ENCODE results near the gene RSL24D1.

The RSL24D1 gene
- 170 reads per million, percentile 90 among the genes with 10 or more reads in this experiment for total RNA-seq

- peak; percentile 95 for DNase-seq
Measured at GRCh38 chr15:55196458-55197361, at the start of gene RSL24D1. Gene RSL24D1 (minus strand): TSS chr15:55196941. CDS start chr15:55196890, 51 bp downstream.

DNA sequence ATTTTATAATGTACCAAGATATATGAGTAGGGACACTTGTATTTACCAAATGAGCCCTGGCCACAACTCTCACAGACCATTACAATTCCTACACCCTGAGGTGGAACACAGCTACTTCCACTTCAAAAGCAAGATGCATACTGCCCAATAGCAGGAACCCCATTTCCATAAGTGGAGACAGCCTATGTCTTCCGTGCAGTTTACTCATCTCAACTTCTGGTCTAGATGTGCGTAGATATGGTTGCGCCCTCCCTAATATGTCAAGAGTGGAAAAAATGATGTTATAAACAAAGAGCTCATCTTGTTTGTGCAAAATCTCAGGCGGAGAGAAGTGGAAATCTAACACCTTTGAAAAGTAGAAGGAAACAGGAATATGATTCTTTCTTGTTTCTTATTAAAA, 48.3 kb upstream of the RSL24D1 start:
- no peak for DNase-seq

DNA sequence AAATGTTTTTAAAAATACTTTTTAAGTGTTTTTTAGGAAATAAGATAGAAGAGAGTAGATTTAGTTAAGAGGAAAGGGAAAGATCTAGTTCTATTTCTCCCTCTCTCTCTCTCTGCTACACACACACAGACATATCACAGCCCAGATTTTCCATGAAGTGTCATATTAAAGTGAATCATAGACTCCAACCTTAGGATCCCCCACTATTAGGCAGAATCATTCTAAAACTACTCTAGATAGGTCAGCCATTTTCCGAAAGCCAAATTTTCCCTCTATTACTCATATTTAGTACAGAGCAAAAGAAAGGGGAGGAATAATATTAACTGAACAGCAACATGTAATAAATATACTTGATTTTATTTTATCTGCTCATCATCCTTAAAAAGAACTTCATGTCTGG, 45.1 kb upstream of the RSL24D1 start:
- DNase-seq: no peak

GRCh38 chr15:55241186-55241585, 44.4 kb upstream of the RSL24D1 start:
- no peak for DNase-seq

DNA sequence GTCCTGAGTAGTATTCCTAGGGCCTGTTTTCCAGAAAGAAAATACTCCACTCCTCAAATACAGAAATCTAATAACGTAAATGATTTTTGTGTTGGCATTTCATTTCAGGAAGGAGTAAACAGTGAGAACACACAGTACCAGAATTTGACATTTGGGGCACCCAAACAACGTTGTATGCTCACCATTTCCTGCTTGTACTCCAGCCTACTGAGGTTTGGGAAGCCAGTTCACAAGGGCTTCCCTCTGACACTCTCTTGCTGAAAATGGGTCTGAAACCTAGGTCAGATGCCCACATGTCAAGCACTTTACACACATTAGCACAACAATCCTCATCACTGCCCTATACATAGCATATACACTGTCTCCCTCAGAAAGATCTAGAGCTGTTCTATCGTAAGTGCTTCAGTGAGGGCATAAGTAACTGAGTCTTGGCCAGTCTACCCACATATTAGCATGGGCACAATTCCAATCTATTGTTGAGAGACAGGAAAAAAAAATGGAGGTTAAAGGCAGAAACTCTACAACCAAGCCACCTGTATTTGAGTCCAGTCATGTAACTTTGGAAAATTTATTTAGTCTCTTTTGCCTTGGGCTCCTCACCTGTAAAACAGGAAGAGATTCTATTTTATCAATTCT, 43.5 kb upstream of the RSL24D1 start:
- no peak for DNase-seq

DNA sequence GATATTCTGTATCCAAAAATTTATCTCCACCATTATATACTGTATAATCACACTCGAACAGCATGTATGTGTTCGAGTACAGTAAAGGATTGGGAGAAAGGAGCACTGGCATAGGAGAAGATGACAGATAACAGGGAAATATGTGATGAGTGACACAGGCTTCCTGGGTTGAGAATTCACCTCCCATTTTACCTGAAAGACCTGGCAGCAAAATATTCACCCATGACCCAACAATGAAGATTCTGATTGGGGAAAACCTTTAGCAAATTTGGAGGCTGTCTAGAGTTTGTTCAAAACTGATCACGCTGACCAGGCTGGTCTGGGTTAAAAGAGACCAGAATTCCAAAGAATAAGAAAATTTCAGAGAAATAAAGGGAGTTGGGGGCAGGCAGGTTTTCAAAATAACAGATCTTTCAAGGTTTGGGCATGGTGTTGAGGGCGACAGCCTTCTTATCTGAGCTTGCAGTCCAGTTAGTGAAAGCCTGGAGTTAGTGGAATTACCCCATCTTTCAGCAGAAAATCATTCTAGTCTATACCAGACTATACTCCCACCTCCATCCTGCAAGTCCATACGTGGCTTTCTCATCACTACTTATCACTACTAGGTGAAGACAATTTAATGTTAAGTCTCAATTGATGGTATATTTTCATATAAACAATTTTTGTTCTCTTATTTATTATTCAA, 42.8 kb upstream of the RSL24D1 start:
- DNase-seq: no peak

DNA sequence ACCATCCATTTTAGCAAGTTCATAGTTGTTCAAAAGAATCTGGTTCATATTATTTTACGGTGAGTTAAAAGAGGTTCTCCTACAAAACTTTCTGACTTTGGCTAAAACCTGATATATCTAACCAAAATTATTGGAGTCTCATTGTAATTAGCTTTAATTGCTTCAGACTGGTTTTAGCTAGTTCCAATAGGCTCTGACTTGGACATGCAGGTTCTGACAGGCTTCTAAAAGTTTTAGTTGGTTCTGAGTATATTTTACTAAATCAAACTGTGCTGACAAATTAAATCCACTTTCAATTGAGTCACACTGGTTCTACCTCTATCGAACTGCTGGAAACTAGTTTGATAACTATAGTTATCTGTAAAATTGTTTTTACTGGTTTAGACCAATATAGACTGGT, 42.1 kb upstream of the RSL24D1 start:
- no peak for DNase-seq

DNA sequence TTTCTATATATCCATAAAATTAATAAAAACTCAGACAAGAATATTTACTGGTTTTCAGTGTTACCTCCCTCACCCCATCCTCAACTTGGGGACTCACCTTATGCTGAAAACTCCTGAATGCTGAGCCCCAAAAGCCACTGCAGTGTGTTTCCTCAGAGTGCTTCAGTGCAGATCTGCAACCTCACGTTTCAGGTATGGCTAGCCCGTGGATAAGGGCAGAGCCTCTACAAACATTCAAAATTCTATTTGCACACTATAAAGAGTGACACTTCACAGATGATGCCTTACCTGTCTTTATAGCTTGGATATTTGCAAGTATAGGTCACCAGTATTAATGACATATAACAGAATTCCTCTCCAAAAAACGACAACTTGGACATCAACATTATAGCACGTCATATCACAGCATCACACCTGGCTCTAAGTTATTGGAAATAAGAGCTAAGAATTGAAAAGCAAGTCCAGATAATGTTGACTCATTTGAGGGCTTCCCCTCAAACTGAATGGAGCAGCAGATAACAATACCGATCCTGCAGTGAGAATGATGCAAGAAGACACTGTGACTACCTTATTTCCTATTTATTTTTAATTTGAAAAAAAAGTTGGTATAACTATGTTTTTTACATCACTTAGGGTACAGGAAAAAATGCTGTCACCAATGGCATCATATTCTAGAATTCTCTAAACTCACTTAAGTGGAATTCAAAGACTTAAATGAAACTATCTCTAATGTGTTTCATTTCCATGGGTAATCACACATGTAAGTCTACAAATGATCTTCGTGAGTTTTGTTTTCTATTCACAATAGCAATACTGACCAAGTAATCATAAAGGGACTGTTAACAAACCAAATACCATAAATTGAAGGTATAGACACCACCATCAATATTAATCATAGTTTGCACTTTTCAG, 40.7 kb upstream of the RSL24D1 start:
- no peak for DNase-seq

DNA sequence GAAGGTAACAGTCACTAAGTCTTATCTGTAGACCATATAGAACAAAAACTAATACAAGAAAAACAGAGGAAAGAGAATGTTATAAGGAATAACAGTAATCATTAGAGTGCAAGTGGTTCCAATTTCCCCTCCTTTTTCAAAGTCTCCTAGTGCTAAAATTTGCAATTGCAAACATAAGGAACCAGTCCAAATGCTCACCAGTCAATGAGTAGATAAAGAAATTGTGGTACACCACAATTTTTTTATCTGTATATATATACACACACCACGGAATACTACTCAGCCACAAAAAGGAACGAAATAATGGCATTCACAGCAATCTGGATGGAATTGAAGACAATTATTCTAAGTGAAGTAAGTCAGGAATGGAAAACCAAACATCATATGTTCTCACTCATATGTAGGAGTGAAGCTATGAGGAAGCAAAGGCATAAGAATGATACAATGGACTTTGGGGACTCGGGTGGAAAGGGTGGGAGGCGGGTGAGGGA, 38.9 kb upstream of the RSL24D1 start:
- no peak for DNase-seq

- no peak for DNase-seq
Measured at GRCh38 chr15:55234800-55235104, 38.0 kb upstream of the RSL24D1 start.

DNA sequence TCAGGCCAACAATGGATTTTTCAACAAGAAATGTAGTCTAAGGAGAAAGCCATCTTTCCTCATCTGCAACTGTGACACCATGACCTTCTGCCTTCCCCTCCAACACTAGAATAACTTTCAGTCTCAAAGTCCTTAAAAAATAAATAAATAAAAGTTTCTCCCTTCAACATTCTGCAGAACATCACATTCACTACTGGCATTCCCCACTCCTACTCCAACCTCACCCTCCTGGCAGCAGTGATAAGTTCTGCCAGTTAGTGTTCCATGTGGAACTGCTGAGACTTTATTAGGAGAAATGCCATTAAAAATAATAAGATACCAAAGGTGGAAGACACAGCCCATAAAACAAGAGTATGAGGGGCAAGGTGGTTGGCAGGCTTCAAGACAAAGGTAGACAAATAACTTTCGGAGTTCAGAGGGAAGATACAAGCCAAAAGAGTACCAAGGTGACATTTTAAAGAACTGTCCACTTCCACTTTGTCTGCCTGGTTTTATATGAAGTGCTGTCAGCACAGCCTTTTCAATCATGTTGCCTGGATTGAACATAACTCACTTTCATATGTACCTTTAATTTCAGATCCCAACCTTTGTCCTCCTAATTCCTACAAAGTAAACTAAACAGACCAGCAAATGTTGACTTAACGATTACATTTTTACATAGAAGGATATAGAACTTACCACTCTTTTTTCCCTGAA, 37.5 kb upstream of the RSL24D1 start:
- no peak for DNase-seq

GRCh38 chr15:55231455-55231854, 34.7 kb upstream of the RSL24D1 start:
- no peak for DNase-seq

- no peak for DNase-seq
Measured at GRCh38 chr15:55230953-55231352, 34.2 kb upstream of the RSL24D1 start.

- no peak for DNase-seq
Measured at GRCh38 chr15:55230051-55230670, 33.4 kb upstream of the RSL24D1 start.

GRCh38 chr15:55226127-55226526, 29.4 kb upstream of the RSL24D1 start:
- DNase-seq: no peak

DNA sequence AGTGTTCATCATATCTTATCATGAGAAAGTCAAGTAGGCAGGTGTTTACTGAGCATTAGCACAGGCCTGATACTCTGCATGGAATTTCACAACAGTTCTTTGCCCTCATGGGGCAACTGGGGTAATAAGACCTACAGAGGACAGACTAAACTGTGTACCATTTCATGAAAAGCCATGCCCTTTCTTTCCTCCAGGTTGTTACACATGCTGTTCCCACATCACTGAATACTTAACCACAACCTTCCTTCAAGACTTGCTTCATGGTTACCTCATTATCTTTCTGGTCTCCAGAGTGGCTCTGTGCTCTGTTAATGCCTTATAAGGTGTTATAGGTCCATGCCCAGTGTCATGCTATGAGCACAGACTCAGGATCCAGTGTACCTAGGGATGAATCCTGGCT, 28.2 kb upstream of the RSL24D1 start:
- DNase-seq: no peak

DNA sequence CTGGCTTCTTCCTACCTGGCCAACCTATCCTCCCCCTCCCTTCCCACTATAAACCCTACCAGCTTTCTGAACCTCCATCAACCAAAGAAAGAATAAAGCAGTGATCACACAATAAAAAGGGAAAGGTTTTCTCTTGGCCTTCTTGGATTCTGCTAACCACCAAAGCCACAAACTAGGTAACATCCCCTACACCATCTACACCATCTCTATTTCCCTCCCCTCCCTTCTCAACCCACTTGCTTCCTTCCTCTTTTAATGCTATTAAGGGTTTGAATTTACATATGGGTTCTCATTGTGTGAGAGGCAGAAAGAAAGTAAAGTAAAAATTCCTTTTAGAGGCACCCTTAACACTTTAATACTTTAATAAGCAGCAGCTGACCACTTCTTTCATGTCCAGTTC, 25.8 kb upstream of the RSL24D1 start:
- no peak for DNase-seq

- DNase-seq: no peak
Measured at GRCh38 chr15:55221090-55222011, 24.6 kb upstream of the RSL24D1 start.

DNA sequence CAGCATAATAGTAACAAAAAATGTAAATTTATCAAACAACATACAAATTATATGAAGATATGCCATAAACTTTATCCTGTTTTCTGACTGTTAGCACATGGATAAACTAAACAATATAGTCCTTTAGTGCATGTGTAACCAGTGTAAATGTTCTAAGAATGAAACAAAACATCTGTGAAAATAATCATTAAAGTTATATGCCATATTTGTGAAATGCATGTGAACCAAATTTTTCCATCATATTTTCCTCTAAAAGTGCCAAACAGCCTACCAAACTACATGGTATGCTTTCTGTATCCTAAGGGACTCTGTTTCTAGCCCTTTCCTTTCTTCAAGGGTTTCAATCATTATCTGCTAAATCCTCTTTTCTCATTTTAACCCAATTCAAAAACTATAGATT, 23.9 kb upstream of the RSL24D1 start:
- DNase-seq: no peak

DNA sequence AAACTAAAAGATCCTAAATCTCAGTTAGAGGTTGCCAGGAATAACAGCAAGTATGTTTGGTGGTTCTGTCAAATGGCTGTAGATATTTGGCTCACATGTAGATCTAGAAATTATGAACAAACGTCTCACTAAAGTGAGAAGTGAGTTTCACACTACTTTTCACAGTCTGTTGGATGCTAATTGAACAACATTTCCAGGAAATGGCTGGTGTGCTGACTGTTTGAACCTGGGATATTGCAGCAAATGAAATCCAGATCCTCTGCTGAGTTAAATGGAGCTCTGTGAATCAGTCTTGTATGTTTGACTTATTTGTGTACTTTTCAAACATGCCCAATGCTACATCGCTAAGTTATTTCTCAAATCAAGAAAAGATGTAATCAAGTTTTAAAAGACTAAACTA, 21.3 kb upstream of the RSL24D1 start:
- DNase-seq: no peak

Measured in effector CD4-positive, alpha-beta T cell (primary cell).